MM.1S (cell line): Measurements from ENCODE around the gene SHISA5.

ENCODE experiments used
- DNase-seq: peaks from one replicate; pipeline ENCODE4 v3.0.0-alpha.2; 2015
- H2AFZ ChIP-seq: fragments of 300-600 bp; sonication (generic); 2 replicates; pipeline ENCODE4 v1.6.0; 2016; ENCODE audit warnings: antibody characterized with exemption, low read length
- H3F3A ChIP-seq: fragments of 300-600 bp; sonication (generic); 2 replicates; pipeline ENCODE4 v1.6.1; 2016; ENCODE audit warnings: mild to moderate bottlenecking, antibody characterized with exemption, low read length, moderate library complexity, mixed read lengths; ENCODE audit not compliant: insufficient read depth
- H3K27ac ChIP-seq: fragments of 300-600 bp; sonication (generic); 2 replicates; pipeline ENCODE4 v1.5.1; 2016; ENCODE audit warnings: mild to moderate bottlenecking, low read length
- H3K27me3 ChIP-seq: fragments of 300-600 bp; sonication (generic); replicated peaks from 2 replicates; pipeline ENCODE4 v1.6.0; 2016; ENCODE audit warnings: low read length; ENCODE audit not compliant: insufficient read depth
- H3K36me3 ChIP-seq: fragments of 300-600 bp; sonication (generic); replicated peaks from 2 replicates; pipeline ENCODE4 v1.6.1; 2016; ENCODE audit warnings: mild to moderate bottlenecking, low read length, mixed read lengths; ENCODE audit not compliant: insufficient read depth
- H3K4me1 ChIP-seq: fragments of 300-600 bp; sonication (generic); 2 replicates; pipeline ENCODE4 v1.6.1; 2016; ENCODE audit warnings: low read length, mixed read lengths
- H3K4me2 ChIP-seq: fragments of 300-600 bp; sonication (generic); 2 replicates; pipeline ENCODE4 v1.6.0; 2016; ENCODE audit warnings: low read depth, low read length
- H3K4me3 ChIP-seq: fragments of 300-600 bp; sonication (generic); 2 replicates; pipeline ENCODE4 v1.5.1; 2016; ENCODE audit warnings: low read length, mixed read lengths
- H3K79me2 ChIP-seq: fragments of 300-600 bp; sonication (generic); 2 replicates; pipeline ENCODE4 v1.6.1; 2016; ENCODE audit warnings: mixed run types, low read length, mixed read lengths
- H3K9ac ChIP-seq: fragments of 300-600 bp; sonication (generic); 2 replicates; pipeline ENCODE4 v1.6.1; 2016; ENCODE audit warnings: low read length, mixed read lengths
- H3K9me2 ChIP-seq: fragments of 300-600 bp; sonication (generic); replicated peaks from 2 replicates; pipeline ENCODE4 v1.6.1; 2016; ENCODE audit warnings: mild to moderate bottlenecking, low read length, mixed read lengths; ENCODE audit not compliant: insufficient read depth
- H3K9me3 ChIP-seq: fragments of 300-600 bp; sonication (generic); replicated peaks from 2 replicates; pipeline ENCODE4 v1.6.1; 2016; ENCODE audit warnings: mild to moderate bottlenecking, low read length, mixed read lengths; ENCODE audit not compliant: insufficient read depth
- H4K20me1 ChIP-seq: fragments of 300-600 bp; sonication (generic); 2 replicates; pipeline ENCODE4 v1.6.1; 2016; ENCODE audit warnings: mild to moderate bottlenecking, low read length, moderate library complexity, mixed read lengths; ENCODE audit not compliant: insufficient read depth
- CTCF ChIP-seq: fragments of 300-600 bp; sonication (generic); IDR thresholded peaks from 2 replicates; pipeline ENCODE4 v1.5.1; 2016; ENCODE audit warnings: antibody characterized with exemption, low read length, mixed read lengths
- EZH2 ChIP-seq: fragments of 300-600 bp; sonication (generic); optimal IDR thresholded peaks from 2 replicates; pipeline ENCODE3; 2017; ENCODE audit warnings: low read depth, mild to moderate bottlenecking, antibody characterized with exemption, low read length, mixed read lengths
- EZH2phosphoT487 ChIP-seq: fragments of 300-600 bp; sonication (generic); IDR thresholded peaks from 2 replicates; pipeline ENCODE4 v1.6.1; 2018; ENCODE audit warnings: antibody characterized with exemption, low read length

SHISA5 gene

GRCh38 chr3:48514431-48515227 lies 10.7 kb upstream of the SHISA5 start:
- H3K9me3 ChIP-seq, result no peaks in the 10 kb centered on the region
- no peaks in the 10 kb centered on the region for H3K36me3 ChIP-seq
- peaks cover 11% of the 10 kb centered on the region for H3K4me1 ChIP-seq
- H2AFZ ChIP-seq, result no peak overlapping the region
- no peaks in the 10 kb centered on the region for H4K20me1 ChIP-seq
- no peak for TF ChIP-seq EZH2phosphoT487
- no peak for TF ChIP-seq EZH2
- no peak for TF ChIP-seq CTCF
- no peaks in the 10 kb centered on the region for H3K79me2 ChIP-seq
- peaks cover 58% of the 10 kb centered on the region for H3K27me3 ChIP-seq
- peak; percentile 72 for DNase-seq
- no peaks in the 10 kb centered on the region for H3K9me2 ChIP-seq
- no peak overlapping the region for H3K4me2 ChIP-seq
- H3K9ac ChIP-seq, result no peak overlapping the region
- H3K27ac ChIP-seq, result no peak overlapping the region
- H3F3A ChIP-seq, result peaks cover 5% of the 10 kb centered on the region; the same call in 1 of the 2 replicates
- H3K4me3 ChIP-seq, result no peak overlapping the region

- peaks cover 5% of the 10 kb centered on the region; the same call in 1 of the 2 replicates for H3F3A ChIP-seq
- no peak overlapping the region for H3K4me2 ChIP-seq
- H4K20me1 ChIP-seq, result no peaks in the 10 kb centered on the region
- no peaks in the 10 kb centered on the region for H3K79me2 ChIP-seq
- H3K36me3 ChIP-seq, result no peaks in the 10 kb centered on the region
- no peak overlapping the region for H3K27ac ChIP-seq
- no peaks in the 10 kb centered on the region for H3K9me2 ChIP-seq
- H3K27me3 ChIP-seq, result peaks cover 40% of the 10 kb centered on the region
- H3K9ac ChIP-seq, result no peak overlapping the region
- TF ChIP-seq EZH2phosphoT487 (no peak), CTCF (no peak), EZH2 (no peak)
- no peak overlapping the region for H3K4me3 ChIP-seq
- peaks cover 11% of the 10 kb centered on the region for H3K4me1 ChIP-seq
- H2AFZ ChIP-seq, result no peak overlapping the region
- DNase-seq, result no peak
- no peaks in the 10 kb centered on the region for H3K9me3 ChIP-seq
Measured at GRCh38 chr3:48511551-48511950, 7.6 kb upstream of the SHISA5 start.

GRCh38 chr3:48507256-48508061 lies 3.5 kb upstream of the SHISA5 start:
- H3K9me2 ChIP-seq, result no peaks in the 10 kb centered on the region
- no peak overlapping the region for H3K9ac ChIP-seq
- no peaks in the 10 kb centered on the region for H4K20me1 ChIP-seq
- H3F3A ChIP-seq, result no peaks in the 10 kb centered on the region
- H2AFZ ChIP-seq, result no peak overlapping the region
- 0 out of 2 replicates have a peak overlapping the region, but pooled peaks have one; percentile 19 for H3K4me2 ChIP-seq
- no peak overlapping the region for H3K4me3 ChIP-seq
- peak; percentile 77 for DNase-seq
- H3K27ac ChIP-seq, result no peak overlapping the region
- H3K9me3 ChIP-seq, result no peaks in the 10 kb centered on the region
- TF ChIP-seq CTCF, result peak; percentile 82
- no peak for TF ChIP-seq EZH2
- H3K36me3 ChIP-seq, result no peaks in the 10 kb centered on the region
- H3K79me2 ChIP-seq, result no peaks in the 10 kb centered on the region
- H3K4me1 ChIP-seq, result no peaks in the 10 kb centered on the region
- peaks cover 46% of the 10 kb centered on the region for H3K27me3 ChIP-seq
